K562 (cell line): Measurements from ENCODE around the gene ABHD12. TPM values are rescaled to one million over a fixed set of nuclear protein-coding genes. Genes with fewer than 3 reads are reported as not detected.
A peak's percentile ranks its signal among the peaks of the same experiment; 100 is the strongest.

ENCODE experiments used
- ATAC-seq: fragments of 200-7000 bp; cut with Tn5 transposase; 3 replicates; pipeline ENCODE4 v1.9.1; 2020; ENCODE audit warnings: moderate library complexity
- BruUV-seq: library from RNA; stranded (reverse); fragments of 400-500 nt; replicated peaks from 2 replicates; lab custom pipeline; 2021; lab: Mats Ljungman, UMichigan
- CTCF ChIA-PET: fragments of 300-600 bp; formaldehyde crosslinking; extraction: SDS; loops from one replicate; lab custom pipeline; 2021; ENCODE audit warnings: low intra/inter-chr PET ratio; lab: Yijun Ruan, JAX
- POLR2A ChIA-PET: fragments of 300-600, 350-650 bp; sonication (Branson Sonifier 250); formaldehyde crosslinking; extraction: SDS; loops from one replicate; lab custom pipeline; 2021; ENCODE audit warnings: antibody characterized with exemption, inconsistent platforms; lab: Yijun Ruan, JAX
- DNase-seq, 4 experiments: peaks; one replicate each; pipeline versions ENCODE4 v3.0.0 to v3.0.0-alpha.2; 2011 to 2018; ENCODE audit warnings: low spot score in 3 of 4, mixed read lengths in 3 of 4; ENCODE audit errors: extremely low read depth in 1 of 4
- FAIRE-seq: peaks from 2 replicates; lab custom pipeline; 2011; peaks lifted over from hg19 to GRCh38; lab: Jason Lieb, UNC
- H2AFZ ChIP-seq: 2 replicates; pipeline ENCODE4 v1.6.0; 2011; ENCODE audit warnings: low read depth, low read length, control low read depth, inconsistent platforms
- H3K27ac ChIP-seq: fragments of 200-600 bp; 3 replicates; pipeline ENCODE4 v1.8.0; 2011; ENCODE audit warnings: low read depth, mild to moderate bottlenecking, control low read depth, inconsistent platforms, low read length, moderate library complexity, mixed read lengths; ENCODE audit errors: extremely low read depth
- H3K27me3 ChIP-seq, 2 experiments: fragments of 300-600 bp in 1 of 2; 2 replicates in 1 of 2; 3 replicates in 1 of 2; pipeline versions ENCODE4 v1.6.0 to v1.8.0; 2011; ENCODE audit warnings: inconsistent platforms in 2 of 2, low read length in 2 of 2, mild to moderate bottlenecking in 1 of 2, mixed read lengths in 1 of 2, moderate library complexity in 1 of 2; ENCODE audit not compliant: control insufficient read depth in 2 of 2, insufficient read depth in 2 of 2
- H3K36me3 ChIP-seq: fragments of 300-600 bp; 3 replicates; pipeline ENCODE4 v1.8.0; 2011; ENCODE audit warnings: mild to moderate bottlenecking, low read length, inconsistent platforms; ENCODE audit not compliant: control insufficient read depth, insufficient read depth
- H3K4me1 ChIP-seq, 2 experiments: fragments of 200-600 bp in 1 of 2; replicated peaks in 1 of 2; 2 replicates in 1 of 2; 3 replicates in 1 of 2; pipeline versions ENCODE4 v1.5.1 to v1.8.0; 2011; ENCODE audit warnings: inconsistent platforms in 2 of 2, low read length in 2 of 2, mild to moderate bottlenecking in 1 of 2, mixed read lengths in 1 of 2, moderate library complexity in 1 of 2; ENCODE audit not compliant: control insufficient read depth in 2 of 2, insufficient read depth in 2 of 2
- H3K4me2 ChIP-seq: 2 replicates; pipeline ENCODE4 v1.6.1; 2011; ENCODE audit warnings: low read length, control low read depth, inconsistent platforms, mixed read lengths; ENCODE audit not compliant: insufficient read depth
- H3K4me3 ChIP-seq: fragments of 200-600 bp; sonication (generic), shearing (Covaris generic); 2 replicates; pipeline ENCODE4 v1.5.1; 2016; ENCODE audit warnings: control low read depth, inconsistent platforms
- H3K79me2 ChIP-seq: fragments of 200-600 bp; 3 replicates; pipeline ENCODE4 v1.8.0; 2011; ENCODE audit warnings: low read length, inconsistent platforms; ENCODE audit not compliant: control insufficient read depth, insufficient read depth
- H3K9ac ChIP-seq, 2 experiments: 2 replicates each; pipeline versions ENCODE4 v1.6.0 to v1.6.1; 2011; ENCODE audit warnings: low read depth in 2 of 2, low read length in 2 of 2, control low read depth in 1 of 2, inconsistent platforms in 1 of 2, mild to moderate bottlenecking in 1 of 2, mixed read lengths in 1 of 2; ENCODE audit not compliant: insufficient read depth in 1 of 2
- H3K9me1 ChIP-seq: one replicate; pipeline ENCODE4 v1.6.0; 2011; ENCODE audit warnings: inconsistent platforms, mild to moderate bottlenecking, low read length, moderate library complexity; ENCODE audit not compliant: control insufficient read depth, insufficient read depth
- H3K9me3 ChIP-seq: replicated peaks from 2 replicates; pipeline ENCODE4 v1.5.1; 2011; ENCODE audit warnings: low read depth, low read length, inconsistent platforms; ENCODE audit not compliant: control insufficient read depth, insufficient read depth
- H4K20me1 ChIP-seq: replicated peaks from 2 replicates; pipeline ENCODE4 v1.6.1; 2011; ENCODE audit warnings: low read length, inconsistent platforms, mixed read lengths; ENCODE audit not compliant: control insufficient read depth, insufficient read depth
- BDP1 ChIP-seq: IDR thresholded peaks from 3 replicates; pipeline ENCODE4 v1.6.1; 2011; ENCODE audit not compliant: insufficient read length, insufficient read depth
- FUS ChIP-seq: fragments of 200-400 bp; formaldehyde crosslinking; optimal IDR thresholded peaks from 2 replicates; pipeline ENCODE3; 2017; ENCODE audit warnings: low read depth, low read length
- GTF2E2 ChIP-seq: fragments of 200-800 bp; sonication (Bioruptor generic); IDR thresholded peaks from 2 replicates; pipeline ENCODE4 v1.6.1; 2016; ENCODE audit warnings: missing genetic modification characterization, missing compliant biosample characterization
- KDM2B ChIP-seq: fragments of 250-450 bp; sonication (Bioruptor Pico); IDR thresholded peaks from 2 replicates; pipeline ENCODE4 v1.8.0; 2021; ENCODE audit warnings: mild to moderate bottlenecking, moderate library complexity
- MXI1 ChIP-seq: IDR thresholded peaks from 2 replicates; pipeline ENCODE4 v1.6.1; 2011; ENCODE audit warnings: low read depth, mild to moderate bottlenecking, improper control_type of control experiment, low read length
- NR4A1 ChIP-seq, 2 experiments: fragments of 250-450 bp in 1 of 2; fragments of 450-650 bp in 1 of 2; sonication (Bioruptor Pico) in 1 of 2; IDR thresholded peaks; 2 replicates each; pipeline versions ENCODE4 v1.4.0 to v1.6.1; 2016 to 2020; ENCODE audit warnings: mild to moderate bottlenecking in 2 of 2, missing compliant biosample characterization in 1 of 2, missing genetic modification characterization in 1 of 2, moderate library complexity in 1 of 2
- RBM14 ChIP-seq: fragments of 200-400 bp; formaldehyde crosslinking; IDR thresholded peaks from 2 replicates; pipeline ENCODE4 v1.6.1; 2018; ENCODE audit warnings: low read depth, mild to moderate bottlenecking, low read length, moderate library complexity, borderline replicate concordance; ENCODE audit not compliant: insufficient read depth
- RBM39 ChIP-seq: fragments of 200-400 bp; formaldehyde crosslinking; optimal IDR thresholded peaks from 2 replicates; pipeline ENCODE3; 2018; ENCODE audit warnings: low read depth, low read length
- SMARCB1 ChIP-seq: IDR thresholded peaks from 2 replicates; pipeline ENCODE4 v1.6.1; 2011; ENCODE audit warnings: improper control_type of control experiment, low read depth; ENCODE audit not compliant: insufficient read length
- SRF ChIP-seq, 2 experiments: fragments of 250-450, 450-650 bp in 1 of 2; sonication (Bioruptor Pico) in 1 of 2; sonication (generic) in 1 of 2; formaldehyde crosslinking; IDR thresholded peaks; 2 replicates each; pipeline versions ENCODE4 v1.5.0 to v1.5.1; 2020 to 2022; ENCODE audit warnings: mild to moderate bottlenecking in 1 of 2, missing genetic modification reagents in 1 of 2
- SRSF9 ChIP-seq: fragments of 200-400 bp; formaldehyde crosslinking; IDR thresholded peaks from 2 replicates; pipeline ENCODE4 v1.6.1; 2017; ENCODE audit warnings: low read depth, low read length, borderline replicate concordance
- ZNF184 ChIP-seq: sonication (generic); formaldehyde crosslinking; IDR thresholded peaks from 2 replicates; pipeline ENCODE4 v1.5.0; 2020; ENCODE audit warnings: missing genetic modification reagents
- ZNF507 ChIP-seq: conservative IDR thresholded peaks from 2 replicates; pipeline ENCODE4 v1.6.1; 2017; ENCODE audit warnings: missing genetic modification characterization, missing compliant biosample characterization
- ZNF583 ChIP-seq: fragments of 250-450 bp; sonication (Bioruptor Pico); IDR thresholded peaks from 2 replicates; pipeline ENCODE4 v1.4.0; 2020
- ZNF717 ChIP-seq: fragments of 250-450 bp; sonication (Bioruptor Pico); IDR thresholded peaks from 2 replicates; pipeline ENCODE4 v1.5.0; 2021
- WGBS: fragments of 100-300 bp; shearing (Covaris generic); methylation state at CpG from one replicate; pipeline ENCODE4 v1.1.6; 2016; ENCODE audit warnings: low coverage, mixed read lengths; ENCODE audit not compliant: insufficient coverage; ENCODE audit errors: missing lambda C conversion rate; 5-methylcytosine and 5-hydroxymethylcytosine counted together
- in situ Hi-C: fragments of 300-500 bp; cut with MboI; formaldehyde crosslinking; loops from 4 replicates; pipeline ENCODE4 v1.15.0; 2018; ENCODE audit warnings: inconsistent platforms, mixed read lengths
- intact Hi-C: fragments of 100-400 bp; cut with micrococcal nuclease; formaldehyde crosslinking; loops from 2 replicates; pipeline ENCODE4 v1.14.2; 2022
- polyA plus RNA-seq, 8 experiments: library from polyadenylated mRNA; depleted of rRNA in 4 of 8; stranded (reverse) in 5 of 8; unstranded in 3 of 8; fragments of >200 nt; fragmentation: Nextera tagmentation in 2 of 8; fragmentation: Illumina TruSeq in 1 of 8; extraction: Ambion mirVana in 2 of 8; extraction: Trizol in 1 of 8; gene quantifications; 2 replicates each; pipeline versions ENCODE4 v1.2.1 to v1.2.3, GENCODE V29; 2011 to 2014; ENCODE audit warnings: inconsistent platforms in 1 of 8, missing spikeins in 1 of 8
- total RNA-seq, 7 experiments: library from RNA; depleted of rRNA in 6 of 7; stranded (reverse); fragments of >200 nt in 6 of 7; fragmentation: Illumina TruSeq in 2 of 7; extraction: Trizol in 2 of 7; gene quantifications; 2 replicates each; pipeline versions ENCODE4 v1.2.1 to v1.2.3, GENCODE V29; 2011 to 2021; ENCODE audit warnings: low replicate concordance in 1 of 7
- TF ChIP-seq, protein P1 (sequence below): sonication (generic); formaldehyde crosslinking; IDR thresholded peaks from 2 replicates; pipeline ENCODE4 v1.8.0; 2022; ENCODE audit warnings: mild to moderate bottlenecking, missing genetic modification reagents
- TF ChIP-seq, protein P2 (sequence below), 2 experiments: IDR thresholded peaks; 2 replicates each; pipeline ENCODE4 v1.6.1; 2011; ENCODE audit warnings: borderline replicate concordance in 1 of 2, control low read depth in 1 of 2, low read depth in 1 of 2, low read length in 1 of 2, mild to moderate bottlenecking in 1 of 2, mixed read lengths in 1 of 2, moderate library complexity in 1 of 2; ENCODE audit not compliant: insufficient read depth in 1 of 2, insufficient read length in 1 of 2, poor library complexity in 1 of 2, severe bottlenecking in 1 of 2; ENCODE audit errors: extremely low read depth in 1 of 2
- TF ChIP-seq, protein P3 (sequence below), 2 experiments: fragments of 150-350 bp in 1 of 2; IDR thresholded peaks; 2 replicates each; pipeline ENCODE4 v1.6.1; 2012 to 2016; ENCODE audit warnings: low read depth in 2 of 2, low read length in 2 of 2, mild to moderate bottlenecking in 1 of 2, moderate library complexity in 1 of 2

The ABHD12 gene
- total and polyA plus RNA-seq, 9 of the 15 experiments (the other 6 are each of a cell fraction or from before 2014, with no cell fraction given), result 0.65 to 15.6 (median 9.1) TPM

DNA sequence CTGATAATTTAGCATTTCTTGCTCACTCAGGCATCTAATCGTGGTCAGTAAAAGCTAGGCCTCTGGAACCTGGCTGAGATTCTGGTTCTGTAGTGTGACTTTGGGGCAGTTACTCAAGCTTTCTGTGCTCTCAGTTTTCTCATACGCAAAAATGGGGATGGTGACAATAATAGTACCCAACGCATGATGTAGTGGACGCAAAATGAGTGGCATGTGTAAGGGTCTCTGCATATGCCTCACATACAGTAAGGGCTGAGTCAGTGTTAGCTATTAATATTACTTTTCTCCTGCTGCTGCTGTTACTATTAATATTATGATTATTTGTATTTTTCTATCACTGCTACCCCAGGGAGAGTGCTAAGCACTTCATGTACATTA, 17.5 kb upstream of the ABHD12 start:
- Histone ChIP-seq H3K9me3 (no peaks in the 10 kb centered on the region), H2AFZ (peak overlapping the region; percentile 93), H3K4me2 (peak overlapping the region; percentile 88), H3K4me1 (peaks cover 6 to 8% of the 10 kb centered on the region in 2 experiments; a peak in 3 of 5 replicates), H3K4me3 (peak overlapping the region; percentile 61), H3K79me2 (peaks cover 28% of the 10 kb centered on the region), H3K9ac (peak overlapping the region; percentile 86 to 99), H3K27me3 (no peaks in the 10 kb centered on the region), H3K36me3 (peaks cover 20% of the 10 kb centered on the region), H4K20me1 (no peaks in the 10 kb centered on the region), H3K27ac (peak overlapping the region; percentile 88), H3K9me1 (no peaks in the 10 kb centered on the region)
- peak; percentile 28 for ATAC-seq
- DNase-seq, result no peak
- POLR2A ChIA-PET, result interaction anchor here (0.6 to 2.0 kb wide), 9 partner anchors 9 to 164 kb away, joined by 3 to 13 read pairs (median 4); partner anchors contain the start of gene ABHD12
- intact Hi-C loops (no loop called here), in situ Hi-C loops (loop anchor here (5.0 kb wide), 1 partner anchor 111 kb away; no protein-coding TSS in a partner anchor)
- CTCF ChIA-PET, result no interaction called here
- WGBS, result 2% methylated on average over 4 of the region's 4 CpGs
- no peak for FAIRE-seq
- BruUV-seq, result no TSS peak
- TF ChIP-seq RBM39 (no peak), BDP1 (no peak), NR4A1 (CRISPR knock-in tag; IDR thresholded peaks at IDR 0.05) (no peak), NR4A1 (tag; IDR thresholded peaks at IDR 0.05) (no peak), SRF (CRISPR knock-in tag; IDR thresholded peaks at IDR 0.05) (no peak), SRSF9 (no peak), FUS (no peak), ZNF184 (no peak), ZNF717 (CRISPR knock-in tag) (no peak), RBM14 (no peak), KDM2B (CRISPR knock-in tag) (no peak), SMARCB1 (no peak), ZNF507 (tag) (no peak), GTF2E2 (tag) (no peak), MXI1 (no peak), ZNF583 (no peak)
- TF ChIP-seq, protein P1, sequence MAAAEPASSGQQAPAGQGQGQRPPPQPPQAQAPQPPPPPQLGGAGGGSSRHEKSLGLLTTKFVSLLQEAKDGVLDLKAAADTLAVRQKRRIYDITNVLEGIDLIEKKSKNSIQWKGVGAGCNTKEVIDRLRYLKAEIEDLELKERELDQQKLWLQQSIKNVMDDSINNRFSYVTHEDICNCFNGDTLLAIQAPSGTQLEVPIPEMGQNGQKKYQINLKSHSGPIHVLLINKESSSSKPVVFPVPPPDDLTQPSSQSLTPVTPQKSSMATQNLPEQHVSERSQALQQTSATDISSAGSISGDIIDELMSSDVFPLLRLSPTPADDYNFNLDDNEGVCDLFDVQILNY, result no peak
- TF ChIP-seq, protein P2, sequence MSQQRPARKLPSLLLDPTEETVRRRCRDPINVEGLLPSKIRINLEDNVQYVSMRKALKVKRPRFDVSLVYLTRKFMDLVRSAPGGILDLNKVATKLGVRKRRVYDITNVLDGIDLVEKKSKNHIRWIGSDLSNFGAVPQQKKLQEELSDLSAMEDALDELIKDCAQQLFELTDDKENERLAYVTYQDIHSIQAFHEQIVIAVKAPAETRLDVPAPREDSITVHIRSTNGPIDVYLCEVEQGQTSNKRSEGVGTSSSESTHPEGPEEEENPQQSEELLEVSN (IDR thresholded peaks at IDR 0.05; ENCODE audit: borderline replicate concordance in 1 of 2, extremely low read depth in 1 of 2, insufficient read depth in 1 of 2, insufficient read length in 1 of 2, low read depth in 1 of 2, low read length in 1 of 2, poor library complexity in 1 of 2, severe bottlenecking in 1 of 2), result no peak
- TF ChIP-seq, protein P3, sequence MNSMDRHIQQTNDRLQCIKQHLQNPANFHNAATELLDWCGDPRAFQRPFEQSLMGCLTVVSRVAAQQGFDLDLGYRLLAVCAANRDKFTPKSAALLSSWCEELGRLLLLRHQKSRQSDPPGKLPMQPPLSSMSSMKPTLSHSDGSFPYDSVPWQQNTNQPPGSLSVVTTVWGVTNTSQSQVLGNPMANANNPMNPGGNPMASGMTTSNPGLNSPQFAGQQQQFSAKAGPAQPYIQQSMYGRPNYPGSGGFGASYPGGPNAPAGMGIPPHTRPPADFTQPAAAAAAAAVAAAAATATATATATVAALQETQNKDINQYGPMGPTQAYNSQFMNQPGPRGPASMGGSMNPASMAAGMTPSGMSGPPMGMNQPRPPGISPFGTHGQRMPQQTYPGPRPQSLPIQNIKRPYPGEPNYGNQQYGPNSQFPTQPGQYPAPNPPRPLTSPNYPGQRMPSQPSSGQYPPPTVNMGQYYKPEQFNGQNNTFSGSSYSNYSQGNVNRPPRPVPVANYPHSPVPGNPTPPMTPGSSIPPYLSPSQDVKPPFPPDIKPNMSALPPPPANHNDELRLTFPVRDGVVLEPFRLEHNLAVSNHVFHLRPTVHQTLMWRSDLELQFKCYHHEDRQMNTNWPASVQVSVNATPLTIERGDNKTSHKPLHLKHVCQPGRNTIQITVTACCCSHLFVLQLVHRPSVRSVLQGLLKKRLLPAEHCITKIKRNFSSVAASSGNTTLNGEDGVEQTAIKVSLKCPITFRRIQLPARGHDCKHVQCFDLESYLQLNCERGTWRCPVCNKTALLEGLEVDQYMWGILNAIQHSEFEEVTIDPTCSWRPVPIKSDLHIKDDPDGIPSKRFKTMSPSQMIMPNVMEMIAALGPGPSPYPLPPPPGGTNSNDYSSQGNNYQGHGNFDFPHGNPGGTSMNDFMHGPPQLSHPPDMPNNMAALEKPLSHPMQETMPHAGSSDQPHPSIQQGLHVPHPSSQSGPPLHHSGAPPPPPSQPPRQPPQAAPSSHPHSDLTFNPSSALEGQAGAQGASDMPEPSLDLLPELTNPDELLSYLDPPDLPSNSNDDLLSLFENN (IDR thresholded peaks at IDR 0.05; ENCODE audit: low read depth in 2 of 2, low read length in 2 of 2), result no peak
